Sigmoid colon (tissue), 7 donors: ENCODE data around the gene RAB7B. TPM values are rescaled to one million over a fixed set of nuclear protein-coding genes. Genes with fewer than 3 reads are reported as not detected.

Source experiments
- DNase-seq: peaks from one replicate; pipeline ENCODE4 v3.0.0-alpha.2; 2019
- H3K27ac ChIP-seq, 4 donors: fragments of 200-600 bp; sonication (generic); one replicate each; pipeline ENCODE4 v1.5.1; 2016 to 2019; ENCODE audit warnings: mild to moderate bottlenecking in 1 of 4
- H3K27me3 ChIP-seq, 3 donors: fragments of 200-600 bp; sonication (generic); one replicate each; pipeline ENCODE4 v1.5.1; 2019; ENCODE audit warnings: mild to moderate bottlenecking in 1 of 3
- H3K36me3 ChIP-seq, 4 donors: fragments of 200-600 bp; sonication (generic); one replicate each; pipeline ENCODE4 v1.5.1; 2016 to 2019
- H3K4me1 ChIP-seq, 4 donors: fragments of 200-600 bp; sonication (generic); one replicate each; pipeline ENCODE4 v1.5.1; 2017 to 2019
- H3K4me3 ChIP-seq, 4 donors: fragments of 200-600 bp; sonication (generic); one replicate each; pipeline ENCODE4 v1.5.1; 2017 to 2019; ENCODE audit warnings: mild to moderate bottlenecking in 2 of 4, moderate library complexity in 1 of 4
- H3K9me3 ChIP-seq, 4 donors: fragments of 200-600 bp in 3 of 4; sonication (generic) in 3 of 4; one replicate each; pipeline versions ENCODE4 v1.5.1 to v1.6.1; 2013 to 2019
- CTCF ChIP-seq, 4 experiments: fragments of 450-650 bp in 3 of 4; fragments of 200-600 bp in 1 of 4; IDR thresholded peaks; one replicate each; pipeline ENCODE4 v1.5.1; 2016 to 2019; ENCODE audit warnings: antibody characterized with exemption in 4 of 4, mild to moderate bottlenecking in 3 of 4, moderate library complexity in 2 of 4
- EP300 ChIP-seq, 4 donors: sonication (generic); formaldehyde crosslinking; IDR thresholded peaks; one replicate each; pipeline ENCODE4 v1.6.1; 2017; ENCODE audit warnings: antibody characterized with exemption in 4 of 4
- POLR2A ChIP-seq, 2 donors: fragments of 450-650 bp; IDR thresholded peaks; one replicate each; pipeline ENCODE4 v1.6.1; 2016; ENCODE audit warnings: antibody characterized with exemption in 2 of 2, mild to moderate bottlenecking in 2 of 2, moderate library complexity in 2 of 2
- POLR2AphosphoS5 ChIP-seq, 4 donors: sonication (generic); formaldehyde crosslinking; IDR thresholded peaks; one replicate each; pipeline ENCODE4 v1.6.1; 2017; ENCODE audit warnings: antibody characterized with exemption in 4 of 4
- WGBS, 2 donors: extraction: QIAGEN DNeasy Blood & Tissue Kit; methylation state at CpG; one replicate each; pipeline ENCODE4 v1.1.7; 2013; 5-methylcytosine and 5-hydroxymethylcytosine counted together
- intact Hi-C: fragments of 100-400 bp; cut with DNase I; formaldehyde crosslinking; loops from one replicate; pipeline ENCODE4 v1.15.1; 2023
- polyA plus RNA-seq, 3 donors: library from polyadenylated mRNA; stranded (reverse); fragments of 200-250 nt; gene quantifications; one replicate each; pipeline ENCODE4 v1.2.3, GENCODE V29; 2013
- total RNA-seq, 4 donors: library from RNA; depleted of rRNA; stranded (reverse); fragments of >200 nt; gene quantifications; one replicate each; pipeline ENCODE4 v1.1.0, GENCODE V29; 2016
- donor health status: healthy with polysubstance abuse.
- donor health status: Bipolar disorder and iron deficiency.
- donor health status: healthy.

Gene RAB7B
- total and polyA plus RNA-seq, 7 donors = 0.27 to 5.3 (median 1.8) TPM

- Histone ChIP-seq H3K27me3 (no peaks in the 10 kb centered on the region), H3K4me1 (no peaks in the 10 kb centered on the region), H3K36me3 (no peaks in the 10 kb centered on the region), H3K9me3 (no peaks in the 10 kb centered on the region), H3K4me3 (no peak overlapping the region), H3K27ac (no peak overlapping the region)
- 73 to 82% methylated on average over 4 of the region's 4 CpGs for WGBS, 2 donors
- intact Hi-C loops = no loop called here
- TF ChIP-seq POLR2A (IDR thresholded peaks at IDR 0.05) = no peak
- no peak for TF ChIP-seq EP300 (IDR thresholded peaks at IDR 0.05)
- no peak for TF ChIP-seq CTCF (IDR thresholded peaks at IDR 0.05)
- TF ChIP-seq POLR2AphosphoS5 (IDR thresholded peaks at IDR 0.05) = no peak
- peak; percentile 18 for DNase-seq
These were observed 32.1 kb downstream of the RAB7B start for GRCh38 chr1:205971082-205971481.

GRCh38 chr1:205970486-205970885, 32.7 kb downstream of the RAB7B start:
- Histone ChIP-seq H3K27ac (no peak overlapping the region), H3K9me3 (no peaks in the 10 kb centered on the region), H3K4me3 (no peak overlapping the region), H3K27me3 (no peaks in the 10 kb centered on the region), H3K36me3 (no peaks in the 10 kb centered on the region), H3K4me1 (no peaks in the 10 kb centered on the region)
- TF ChIP-seq POLR2A (IDR thresholded peaks at IDR 0.05) (no peak), CTCF (IDR thresholded peaks at IDR 0.05) (no peak), EP300 (IDR thresholded peaks at IDR 0.05) (no peak)
- DNase-seq = no peak
- 8 to 15% methylated on average over 1 of the region's 1 CpG for WGBS, 2 donors
- intact Hi-C loops = no loop called here

DNA sequence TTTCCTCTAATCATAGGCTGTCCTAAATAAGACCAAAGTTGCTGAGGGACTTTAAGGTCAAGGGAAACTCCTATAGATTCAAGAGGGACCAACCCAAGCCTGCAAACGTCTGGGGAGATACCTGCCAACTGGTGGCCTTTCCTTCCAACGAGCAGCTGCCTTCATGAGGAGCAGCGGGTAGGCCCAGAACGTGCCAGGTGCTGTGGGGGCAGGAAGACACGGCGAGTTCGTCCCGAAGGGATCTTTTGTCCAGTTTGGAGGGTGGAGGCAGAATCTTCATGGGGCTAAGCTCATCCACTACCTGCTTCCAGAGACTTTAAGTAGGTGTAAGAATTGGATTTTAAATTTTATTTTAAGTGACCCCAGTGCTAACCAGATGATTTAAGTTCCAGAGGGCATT, 34.0 kb downstream of the RAB7B start:
- Histone ChIP-seq H3K9me3 (no peaks in the 10 kb centered on the region), H3K4me1 (no peaks in the 10 kb centered on the region), H3K36me3 (no peaks in the 10 kb centered on the region), H3K27me3 (no peaks in the 10 kb centered on the region), H3K4me3 (no peak overlapping the region), H3K27ac (no peak overlapping the region)
- TF ChIP-seq CTCF (IDR thresholded peaks at IDR 0.05) (no peak), POLR2AphosphoS5 (IDR thresholded peaks at IDR 0.05) (no peak), EP300 (IDR thresholded peaks at IDR 0.05) (no peak), POLR2A (IDR thresholded peaks at IDR 0.05) (no peak)
- intact Hi-C loops = no loop called here
- DNase-seq = no peak
- 86 to 88% methylated on average over 8 of the region's 8 CpGs for WGBS, 2 donors

DNA sequence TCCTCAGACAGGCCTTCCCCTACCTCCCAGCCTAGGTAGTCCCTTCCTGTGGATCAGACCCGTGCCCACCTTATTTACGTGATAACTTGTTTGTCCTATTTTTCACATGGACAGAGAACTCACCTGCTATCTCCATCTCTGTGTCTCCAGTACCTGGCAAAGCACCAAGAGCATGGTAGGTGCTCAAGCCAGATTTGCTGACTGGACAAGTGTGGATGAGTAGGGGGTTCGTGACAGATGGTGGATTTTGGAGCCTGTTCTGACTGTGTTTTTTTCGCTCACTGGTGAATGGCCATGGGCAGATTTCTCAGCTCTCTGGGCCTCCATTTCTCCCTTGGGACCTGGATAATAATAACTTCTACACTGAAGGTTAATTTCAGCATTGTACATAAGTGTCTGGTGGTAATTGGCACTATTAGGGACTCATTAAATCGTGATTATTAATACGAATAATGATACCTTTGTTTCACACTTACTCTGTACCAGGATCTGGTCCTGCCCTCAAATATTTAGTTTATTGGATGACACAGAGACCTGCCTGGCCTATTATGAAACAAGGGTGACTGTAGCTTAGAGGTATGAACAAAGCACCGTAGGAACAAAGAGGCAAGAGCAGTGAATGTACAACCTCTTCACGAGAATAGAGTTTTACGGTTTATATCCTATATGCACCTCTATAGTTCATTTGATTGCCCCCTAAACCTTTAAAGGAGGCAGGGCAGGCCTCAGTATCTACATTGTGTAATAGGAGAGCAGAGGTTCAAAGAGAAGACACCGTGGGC, 35.5 kb downstream of the RAB7B start:
- intact Hi-C loops = no loop called here
- no peaks in the 10 kb centered on the region for H3K36me3 ChIP-seq
- no peaks in the 10 kb centered on the region for H3K27me3 ChIP-seq
- no peak for DNase-seq
- no peak overlapping the region for H3K4me3 ChIP-seq
- 79 to 85% methylated on average over 10 of the region's 10 CpGs for WGBS, 2 donors
- no peaks in the 10 kb centered on the region for H3K9me3 ChIP-seq
- no peak overlapping the region for H3K27ac ChIP-seq
- no peaks in the 10 kb centered on the region for H3K4me1 ChIP-seq
- TF ChIP-seq EP300 (IDR thresholded peaks at IDR 0.05) (no peak), CTCF (IDR thresholded peaks at IDR 0.05) (no peak), POLR2A (IDR thresholded peaks at IDR 0.05) (no peak), POLR2AphosphoS5 (IDR thresholded peaks at IDR 0.05) (no peak)
